ENCODE measurements around the gene TPSD1. TPM values are rescaled to one million over a fixed set of nuclear protein-coding genes. Genes with fewer than 3 reads are reported as not detected.
A peak's percentile ranks its signal among the peaks of the same experiment; 100 is the strongest.

TPSD1 gene
- total and polyA plus RNA-seq, 9 of the 15 experiments (the other 6 are each of a cell fraction or from before 2014, with no cell fraction given): not detected

DNA sequence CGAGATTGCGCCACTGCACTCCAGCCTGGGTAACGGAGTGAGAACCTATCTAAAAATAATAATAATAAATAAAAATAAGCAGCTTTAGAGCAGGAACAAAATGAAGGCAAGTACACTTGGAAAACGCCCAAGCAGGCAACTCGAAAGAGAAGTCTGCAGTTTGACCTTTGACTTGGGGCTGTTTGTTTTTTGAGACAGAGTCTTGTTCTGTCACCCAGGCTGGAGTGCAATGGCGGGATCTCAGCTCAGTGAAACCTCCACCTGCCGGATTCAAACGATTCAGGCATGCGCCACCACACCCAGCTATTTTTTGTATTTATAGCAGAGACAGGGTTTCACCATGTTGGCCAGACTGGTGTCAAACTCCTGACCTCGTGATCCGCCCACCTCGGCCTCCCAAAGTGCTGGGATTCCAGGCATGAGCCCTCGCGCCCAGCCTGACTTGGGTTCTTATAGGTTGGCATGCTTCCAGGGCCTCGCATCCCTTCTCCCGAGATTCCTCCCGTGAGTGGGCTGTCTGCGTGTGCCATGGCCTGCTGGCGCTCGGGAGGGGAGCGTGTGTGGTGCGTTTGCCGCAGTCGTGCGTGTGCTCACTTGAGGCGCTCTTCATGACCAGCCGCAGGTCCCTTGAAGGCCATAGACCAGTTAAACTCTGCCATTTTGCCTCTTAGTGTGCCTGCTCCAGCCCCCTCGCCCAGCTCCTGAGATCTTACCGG is 35.1 kb downstream of the TPSD1 start:
- POLR2A ChIA-PET: interaction anchor here (1.2 to 1.8 kb wide), 4 partner anchors 11 to 25 kb away, joined by 3 to 6 read pairs (median 4); no protein-coding TSS in a partner anchor
- peak in 1 of 4 experiments; percentile 66 for DNase-seq (ENCODE audit: extremely low read depth in 1 of 4, low spot score in 3 of 4)
- Histone ChIP-seq H3K9ac (ENCODE audit: insufficient read depth in 1 of 2, low read depth in 2 of 2, low read length in 2 of 2) (no peak overlapping the region), H3K4me2 (ENCODE audit: insufficient read depth, low read length) (peak overlapping the region; percentile 11; the same call in 1 of the 2 replicates), H3K9me1 (ENCODE audit: control insufficient read depth, insufficient read depth, low read length) (no peaks in the 10 kb centered on the region), H2AFZ (ENCODE audit: low read depth, low read length) (0 out of 2 replicates have a peak overlapping the region, but pooled peaks have one; percentile 23), H3K36me3 (ENCODE audit: control insufficient read depth, insufficient read depth, low read length) (no peaks in the 10 kb centered on the region), H4K20me1 (replicated peaks; ENCODE audit: control insufficient read depth, insufficient read depth, low read length) (peaks cover 2% of the 10 kb centered on the region; the same call in 1 of the 2 replicates), H3K9me3 (replicated peaks; ENCODE audit: control insufficient read depth, insufficient read depth, low read depth, low read length) (no peaks in the 10 kb centered on the region), H3K27me3 (ENCODE audit: control insufficient read depth in 2 of 2, insufficient read depth in 2 of 2, low read length in 2 of 2) (peaks cover 19 to 32% of the 10 kb centered on the region in 2 experiments), H3K79me2 (ENCODE audit: control insufficient read depth, insufficient read depth, low read length) (no peaks in the 10 kb centered on the region), H3K4me1 (replicated peaks in 1 of 2; ENCODE audit: control insufficient read depth in 2 of 2, insufficient read depth in 2 of 2, low read length in 2 of 2) (peaks cover 21 to 44% of the 10 kb centered on the region in 2 experiments), H3K4me3 (no peak overlapping the region), H3K27ac (ENCODE audit: extremely low read depth, low read depth, low read length) (no peak overlapping the region)
- peak; percentile 76 for FAIRE-seq
- ATAC-seq: peak; percentile 56
- in situ Hi-C loops (cut with MboI): no loop called here
- CTCF ChIA-PET (ENCODE audit: low intra/inter-chr PET ratio): no interaction called here
- intact Hi-C loops (cut with micrococcal nuclease): loop anchor here (10.0 kb wide), 1 partner anchor 54 kb away; no protein-coding TSS in a partner anchor
- WGBS (ENCODE audit: insufficient coverage, low coverage, missing lambda C conversion rate): 46% methylated on average over 28 of the region's 29 CpGs
- no TSS peak for BruUV-seq (replicated peaks)
- TF ChIP-seq, protein P1, sequence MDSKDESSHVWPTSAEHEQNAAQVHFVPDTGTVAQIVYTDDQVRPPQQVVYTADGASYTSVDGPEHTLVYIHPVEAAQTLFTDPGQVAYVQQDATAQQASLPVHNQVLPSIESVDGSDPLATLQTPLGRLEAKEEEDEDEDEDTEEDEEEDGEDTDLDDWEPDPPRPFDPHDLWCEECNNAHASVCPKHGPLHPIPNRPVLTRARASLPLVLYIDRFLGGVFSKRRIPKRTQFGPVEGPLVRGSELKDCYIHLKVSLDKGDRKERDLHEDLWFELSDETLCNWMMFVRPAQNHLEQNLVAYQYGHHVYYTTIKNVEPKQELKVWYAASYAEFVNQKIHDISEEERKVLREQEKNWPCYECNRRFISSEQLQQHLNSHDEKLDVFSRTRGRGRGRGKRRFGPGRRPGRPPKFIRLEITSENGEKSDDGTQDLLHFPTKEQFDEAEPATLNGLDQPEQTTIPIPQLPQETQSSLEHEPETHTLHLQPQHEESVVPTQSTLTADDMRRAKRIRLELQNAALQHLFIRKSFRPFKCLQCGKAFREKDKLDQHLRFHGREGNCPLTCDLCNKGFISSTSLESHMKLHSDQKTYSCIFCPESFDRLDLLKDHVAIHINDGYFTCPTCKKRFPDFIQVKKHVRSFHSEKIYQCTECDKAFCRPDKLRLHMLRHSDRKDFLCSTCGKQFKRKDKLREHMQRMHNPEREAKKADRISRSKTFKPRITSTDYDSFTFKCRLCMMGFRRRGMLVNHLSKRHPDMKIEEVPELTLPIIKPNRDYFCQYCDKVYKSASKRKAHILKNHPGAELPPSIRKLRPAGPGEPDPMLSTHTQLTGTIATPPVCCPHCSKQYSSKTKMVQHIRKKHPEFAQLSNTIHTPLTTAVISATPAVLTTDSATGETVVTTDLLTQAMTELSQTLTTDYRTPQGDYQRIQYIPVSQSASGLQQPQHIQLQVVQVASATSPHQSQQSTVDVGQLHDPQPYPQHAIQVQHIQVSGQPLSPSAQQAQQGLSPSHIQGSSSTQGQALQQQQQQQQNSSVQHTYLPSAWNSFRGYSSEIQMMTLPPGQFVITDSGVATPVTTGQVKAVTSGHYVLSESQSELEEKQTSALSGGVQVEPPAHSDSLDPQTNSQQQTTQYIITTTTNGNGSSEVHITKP (IDR thresholded peaks at IDR 0.05; ENCODE audit: partially characterized antibody): no peak
- TF ChIP-seq, protein P2, sequence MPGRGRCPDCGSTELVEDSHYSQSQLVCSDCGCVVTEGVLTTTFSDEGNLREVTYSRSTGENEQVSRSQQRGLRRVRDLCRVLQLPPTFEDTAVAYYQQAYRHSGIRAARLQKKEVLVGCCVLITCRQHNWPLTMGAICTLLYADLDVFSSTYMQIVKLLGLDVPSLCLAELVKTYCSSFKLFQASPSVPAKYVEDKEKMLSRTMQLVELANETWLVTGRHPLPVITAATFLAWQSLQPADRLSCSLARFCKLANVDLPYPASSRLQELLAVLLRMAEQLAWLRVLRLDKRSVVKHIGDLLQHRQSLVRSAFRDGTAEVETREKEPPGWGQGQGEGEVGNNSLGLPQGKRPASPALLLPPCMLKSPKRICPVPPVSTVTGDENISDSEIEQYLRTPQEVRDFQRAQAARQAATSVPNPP (IDR thresholded peaks at IDR 0.05; ENCODE audit: borderline replicate concordance, insufficient read depth, insufficient read length): no peak
- TF ChIP-seq, protein P3, sequence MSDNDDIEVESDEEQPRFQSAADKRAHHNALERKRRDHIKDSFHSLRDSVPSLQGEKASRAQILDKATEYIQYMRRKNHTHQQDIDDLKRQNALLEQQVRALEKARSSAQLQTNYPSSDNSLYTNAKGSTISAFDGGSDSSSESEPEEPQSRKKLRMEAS (CRISPR knock-in tag; IDR thresholded peaks at IDR 0.05): peak; percentile 69
- peak; percentile 50 for TF ChIP-seq CBFA2T3 (IDR thresholded peaks at IDR 0.05)
- TF ChIP-seq ZFX (CRISPR knock-in tag; IDR thresholded peaks at IDR 0.05): peak; percentile 42; the same call in 1 of the 2 replicates
- TF ChIP-seq, protein P4, sequence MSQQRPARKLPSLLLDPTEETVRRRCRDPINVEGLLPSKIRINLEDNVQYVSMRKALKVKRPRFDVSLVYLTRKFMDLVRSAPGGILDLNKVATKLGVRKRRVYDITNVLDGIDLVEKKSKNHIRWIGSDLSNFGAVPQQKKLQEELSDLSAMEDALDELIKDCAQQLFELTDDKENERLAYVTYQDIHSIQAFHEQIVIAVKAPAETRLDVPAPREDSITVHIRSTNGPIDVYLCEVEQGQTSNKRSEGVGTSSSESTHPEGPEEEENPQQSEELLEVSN (IDR thresholded peaks at IDR 0.05; ENCODE audit: borderline replicate concordance in 1 of 2, extremely low read depth in 1 of 2, insufficient read depth in 1 of 2, insufficient read length in 1 of 2, low read depth in 1 of 2, low read length in 1 of 2, poor library complexity in 1 of 2, severe bottlenecking in 1 of 2): peak in 1 of 2 experiments; percentile 73
- peak; percentile 58; the same call in 1 of the 2 replicates for TF ChIP-seq NR2C2 (CRISPR knock-in tag; IDR thresholded peaks at IDR 0.05)
- TF ChIP-seq NR2C2 (tag; IDR thresholded peaks at IDR 0.05): peak; percentile 79
- peak; percentile 72 for TF ChIP-seq NFIC (IDR thresholded peaks at IDR 0.05)
- TF ChIP-seq, protein P5, sequence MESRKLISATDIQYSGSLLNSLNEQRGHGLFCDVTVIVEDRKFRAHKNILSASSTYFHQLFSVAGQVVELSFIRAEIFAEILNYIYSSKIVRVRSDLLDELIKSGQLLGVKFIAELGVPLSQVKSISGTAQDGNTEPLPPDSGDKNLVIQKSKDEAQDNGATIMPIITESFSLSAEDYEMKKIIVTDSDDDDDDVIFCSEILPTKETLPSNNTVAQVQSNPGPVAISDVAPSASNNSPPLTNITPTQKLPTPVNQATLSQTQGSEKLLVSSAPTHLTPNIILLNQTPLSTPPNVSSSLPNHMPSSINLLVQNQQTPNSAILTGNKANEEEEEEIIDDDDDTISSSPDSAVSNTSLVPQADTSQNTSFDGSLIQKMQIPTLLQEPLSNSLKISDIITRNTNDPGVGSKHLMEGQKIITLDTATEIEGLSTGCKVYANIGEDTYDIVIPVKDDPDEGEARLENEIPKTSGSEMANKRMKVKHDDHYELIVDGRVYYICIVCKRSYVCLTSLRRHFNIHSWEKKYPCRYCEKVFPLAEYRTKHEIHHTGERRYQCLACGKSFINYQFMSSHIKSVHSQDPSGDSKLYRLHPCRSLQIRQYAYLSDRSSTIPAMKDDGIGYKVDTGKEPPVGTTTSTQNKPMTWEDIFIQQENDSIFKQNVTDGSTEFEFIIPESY (CRISPR knock-in tag; IDR thresholded peaks at IDR 0.05): peak; percentile 90
- no peak for TF ChIP-seq ZNF174 (CRISPR knock-in tag; IDR thresholded peaks at IDR 0.05)
